GM12878 (cell line): ENCODE measurements around the gene SMIM44. TPM values are rescaled to one million over a fixed set of nuclear protein-coding genes. Genes with fewer than 3 reads are reported as not detected.

Source experiments
- ATAC-seq: fragments of 200-7000 bp; cut with Tn5 transposase; 3 replicates; pipeline ENCODE4 v1.9.1; 2020; ENCODE audit warnings: mild to moderate bottlenecking, moderate library complexity
- BruUV-seq: library from RNA; stranded (reverse); fragments of 400-500 nt; replicated peaks from 2 replicates; lab custom pipeline; 2021; lab: Mats Ljungman, UMichigan
- CTCF ChIA-PET: fragments of 300-600 bp; sonication (Branson Sonifier 250); formaldehyde crosslinking; extraction: SDS; loops from one replicate; lab custom pipeline; 2021; ENCODE audit warnings: inconsistent platforms; lab: Yijun Ruan, JAX
- POLR2A ChIA-PET: fragments of 350-600 bp; formaldehyde crosslinking; extraction: SDS; loops from one replicate; lab custom pipeline; 2021; ENCODE audit warnings: inconsistent platforms; lab: Charles Lee
- RAD21 ChIA-PET: fragments of 300-600 bp; sonication (Branson Sonifier 250); formaldehyde crosslinking; loops from one replicate; lab custom pipeline; 2023; ENCODE audit warnings: antibody characterized with exemption; ENCODE audit not compliant: unreplicated experiment; lab: Charles Lee
- SMC1A ChIA-PET: fragments of 300-600 bp; sonication (Branson Sonifier 250); formaldehyde crosslinking; loops from one replicate; lab custom pipeline; 2023; ENCODE audit not compliant: unreplicated experiment, uncharacterized antibody; lab: Charles Lee
- DNase-seq: peaks from one replicate; pipeline ENCODE4 v3.0.0-alpha.2; 2011; ENCODE audit warnings: low read depth, low spot score
- FAIRE-seq: peaks from 3 replicates; lab custom pipeline; 2011; peaks lifted over from hg19 to GRCh38; lab: Jason Lieb, UNC
- H2AFZ ChIP-seq: 2 replicates; pipeline ENCODE4 v1.6.0; 2011; ENCODE audit warnings: low read depth, low read length, control low read depth; ENCODE audit not compliant: control insufficient read depth
- H3K27ac ChIP-seq: 2 replicates; pipeline ENCODE4 v1.5.1; 2011; ENCODE audit warnings: control low read depth; ENCODE audit not compliant: control insufficient read depth, insufficient read depth
- H3K27me3 ChIP-seq, 2 experiments: replicated peaks in 1 of 2; 2 replicates each; pipeline versions ENCODE4 v1.6.0 to v1.6.1; 2011; ENCODE audit warnings: low read length in 1 of 2; ENCODE audit not compliant: control insufficient read depth in 2 of 2, insufficient read depth in 2 of 2
- H3K36me3 ChIP-seq, 2 experiments: 2 replicates each; pipeline ENCODE4 v1.5.1; 2011; ENCODE audit warnings: low read length in 1 of 2; ENCODE audit not compliant: control insufficient read depth in 2 of 2, insufficient read depth in 2 of 2
- H3K4me1 ChIP-seq: 2 replicates; pipeline ENCODE4 v1.6.1; 2011; ENCODE audit warnings: mild to moderate bottlenecking, low read length, moderate library complexity, mixed read lengths; ENCODE audit not compliant: control insufficient read depth, insufficient read depth
- H3K4me2 ChIP-seq: 2 replicates; pipeline ENCODE4 v1.6.0; 2011; ENCODE audit warnings: control low read depth; ENCODE audit not compliant: control insufficient read depth, insufficient read depth
- H3K4me3 ChIP-seq: fragments of 200-600 bp; sonication (generic); 2 replicates; pipeline ENCODE4 v1.5.1; 2016
- H3K79me2 ChIP-seq: 2 replicates; pipeline ENCODE4 v1.6.0; 2011; ENCODE audit warnings: low read length; ENCODE audit not compliant: control insufficient read depth, insufficient read depth
- H3K9ac ChIP-seq: 2 replicates; pipeline ENCODE4 v1.8.0; 2011; ENCODE audit warnings: low read length, control low read depth, mixed read lengths; ENCODE audit not compliant: control insufficient read depth, insufficient read depth
- H3K9me3 ChIP-seq: replicated peaks from 3 replicates; pipeline ENCODE4 v1.5.1; 2011; ENCODE audit warnings: mild to moderate bottlenecking, low read length; ENCODE audit not compliant: control insufficient read depth, insufficient read depth
- H4K20me1 ChIP-seq: 2 replicates; pipeline ENCODE4 v1.6.0; 2011; ENCODE audit not compliant: control insufficient read depth, insufficient read depth
- NFYB ChIP-seq: IDR thresholded peaks from 2 replicates; pipeline ENCODE4 v1.6.1; 2011; ENCODE audit warnings: low read depth, mild to moderate bottlenecking, low read length, improper control_type of control experiment, moderate library complexity; ENCODE audit not compliant: insufficient read depth
- PAX8 ChIP-seq: fragments of 450-650 bp; IDR thresholded peaks from 2 replicates; pipeline ENCODE4 v1.6.1; 2017; ENCODE audit warnings: mild to moderate bottlenecking, moderate library complexity
- POLR2A ChIP-seq: IDR thresholded peaks from 2 replicates; pipeline ENCODE4 v1.6.1; 2011; ENCODE audit warnings: low read depth, mild to moderate bottlenecking, low read length
- POLR2AphosphoS5 ChIP-seq: IDR thresholded peaks from 2 replicates; pipeline ENCODE4 v1.6.1; 2011; ENCODE audit warnings: mild to moderate bottlenecking, low read length, inconsistent platforms
- RBBP5 ChIP-seq: fragments of 200-600 bp; sonication (generic); conservative IDR thresholded peaks from 2 replicates; pipeline ENCODE4 v1.6.1; 2016
- STAT3 ChIP-seq: IDR thresholded peaks from 2 replicates; pipeline ENCODE4 v1.6.1; 2011; ENCODE audit warnings: low read depth, low read length, improper control_type of control experiment
- ZBED1 ChIP-seq: IDR thresholded peaks from 2 replicates; pipeline ENCODE4 v1.6.1; 2016; ENCODE audit warnings: borderline replicate concordance
- WGBS: methylation state at CpG from one replicate; pipeline ENCODE4 v1.1.6; 2016; ENCODE audit warnings: low lambda C conversion rate; ENCODE audit not compliant: insufficient replicate concordance, insufficient coverage; ENCODE audit errors: missing lambda C conversion rate; 5-methylcytosine and 5-hydroxymethylcytosine counted together
- in situ Hi-C: fragments of 300-500 bp; cut with MboI; formaldehyde crosslinking; loops from 9 replicates; pipeline ENCODE4 v1.14.3; 2018; ENCODE audit warnings: mixed read lengths
- intact Hi-C: fragments of 100-400 bp; cut with micrococcal nuclease; formaldehyde crosslinking; loops from one replicate; pipeline ENCODE4 v1.14.2; 2022; ENCODE audit not compliant: unreplicated experiment
- polyA plus RNA-seq, 11 experiments: library from polyadenylated mRNA; depleted of rRNA in 4 of 11; unstranded in 6 of 11; stranded (reverse) in 5 of 11; fragments of >200 nt; fragmentation: Nextera tagmentation in 4 of 11; fragmentation: Illumina TruSeq in 1 of 11; extraction: Ambion mirVana in 4 of 11; extraction: Trizol in 1 of 11; gene quantifications; 1 replicate in 1 of 11; 2 replicates in 10 of 11; pipeline versions ENCODE4 v1.2.1 to v1.2.3, GENCODE V29; 2011 to 2016; ENCODE audit warnings: inconsistent platforms in 2 of 11, missing spikeins in 2 of 11, low read depth in 1 of 11
- total RNA-seq, 4 experiments: library from RNA; depleted of rRNA in 3 of 4; stranded (reverse); fragments of >200 nt in 3 of 4; fragmentation: Illumina TruSeq in 1 of 4; extraction: Trizol in 1 of 4; gene quantifications; 2 replicates each; pipeline versions ENCODE4 v1.2.1 to v1.2.3, GENCODE V29; 2013 to 2021
- TF ChIP-seq, protein P1 (sequence below): IDR thresholded peaks from 2 replicates; pipeline ENCODE4 v1.6.1; 2011; ENCODE audit warnings: borderline replicate concordance, low read depth, mild to moderate bottlenecking, moderate library complexity, low read length; ENCODE audit not compliant: insufficient read depth, poor library complexity, severe bottlenecking
- TF ChIP-seq, protein P2 (sequence below): IDR thresholded peaks from 2 replicates; pipeline ENCODE4 v1.6.1; 2012; ENCODE audit warnings: mild to moderate bottlenecking, low read depth, low read length
- TF ChIP-seq, protein P3 (sequence below): fragments of 450-650 bp; IDR thresholded peaks from 2 replicates; pipeline ENCODE4 v1.6.1; 2017; ENCODE audit warnings: mild to moderate bottlenecking, moderate library complexity
- TF ChIP-seq, protein P4 (sequence below): fragments of 150-350 bp; IDR thresholded peaks from 2 replicates; pipeline ENCODE4 v1.6.1; 2016; ENCODE audit warnings: low read depth, low read length

The SMIM44 gene
- total and polyA plus RNA-seq, 10 of the 15 experiments (the other 5 are each of a cell fraction or from before 2014, with no cell fraction given) = not detected

DNA sequence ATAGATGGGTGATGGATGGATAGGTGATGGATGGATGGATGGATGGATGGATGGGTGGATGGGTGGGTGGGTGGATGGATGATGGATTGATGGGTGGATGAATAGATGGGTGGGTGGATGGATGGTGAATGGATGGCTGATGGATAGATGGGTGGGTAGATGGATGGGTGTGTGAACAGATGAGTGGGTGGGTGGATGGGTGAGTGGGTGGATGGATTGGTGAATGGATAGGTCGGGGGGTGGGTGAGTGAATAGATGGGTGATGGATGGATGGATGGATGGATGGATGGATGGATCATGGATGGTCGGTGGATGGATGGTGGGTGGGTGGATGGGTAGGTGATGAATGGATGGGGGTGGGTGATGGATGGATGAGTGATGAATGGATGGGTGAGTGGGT, 6.4 kb downstream of the SMIM44 start (continued):
- TF ChIP-seq, protein P1, sequence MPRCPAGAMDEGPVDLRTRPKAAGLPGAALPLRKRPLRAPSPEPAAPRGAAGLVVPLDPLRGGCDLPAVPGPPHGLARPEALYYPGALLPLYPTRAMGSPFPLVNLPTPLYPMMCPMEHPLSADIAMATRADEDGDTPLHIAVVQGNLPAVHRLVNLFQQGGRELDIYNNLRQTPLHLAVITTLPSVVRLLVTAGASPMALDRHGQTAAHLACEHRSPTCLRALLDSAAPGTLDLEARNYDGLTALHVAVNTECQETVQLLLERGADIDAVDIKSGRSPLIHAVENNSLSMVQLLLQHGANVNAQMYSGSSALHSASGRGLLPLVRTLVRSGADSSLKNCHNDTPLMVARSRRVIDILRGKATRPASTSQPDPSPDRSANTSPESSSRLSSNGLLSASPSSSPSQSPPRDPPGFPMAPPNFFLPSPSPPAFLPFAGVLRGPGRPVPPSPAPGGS = no peak
- TF ChIP-seq PAX8 (no peak), STAT3 (no peak)
- TF ChIP-seq, protein P2, sequence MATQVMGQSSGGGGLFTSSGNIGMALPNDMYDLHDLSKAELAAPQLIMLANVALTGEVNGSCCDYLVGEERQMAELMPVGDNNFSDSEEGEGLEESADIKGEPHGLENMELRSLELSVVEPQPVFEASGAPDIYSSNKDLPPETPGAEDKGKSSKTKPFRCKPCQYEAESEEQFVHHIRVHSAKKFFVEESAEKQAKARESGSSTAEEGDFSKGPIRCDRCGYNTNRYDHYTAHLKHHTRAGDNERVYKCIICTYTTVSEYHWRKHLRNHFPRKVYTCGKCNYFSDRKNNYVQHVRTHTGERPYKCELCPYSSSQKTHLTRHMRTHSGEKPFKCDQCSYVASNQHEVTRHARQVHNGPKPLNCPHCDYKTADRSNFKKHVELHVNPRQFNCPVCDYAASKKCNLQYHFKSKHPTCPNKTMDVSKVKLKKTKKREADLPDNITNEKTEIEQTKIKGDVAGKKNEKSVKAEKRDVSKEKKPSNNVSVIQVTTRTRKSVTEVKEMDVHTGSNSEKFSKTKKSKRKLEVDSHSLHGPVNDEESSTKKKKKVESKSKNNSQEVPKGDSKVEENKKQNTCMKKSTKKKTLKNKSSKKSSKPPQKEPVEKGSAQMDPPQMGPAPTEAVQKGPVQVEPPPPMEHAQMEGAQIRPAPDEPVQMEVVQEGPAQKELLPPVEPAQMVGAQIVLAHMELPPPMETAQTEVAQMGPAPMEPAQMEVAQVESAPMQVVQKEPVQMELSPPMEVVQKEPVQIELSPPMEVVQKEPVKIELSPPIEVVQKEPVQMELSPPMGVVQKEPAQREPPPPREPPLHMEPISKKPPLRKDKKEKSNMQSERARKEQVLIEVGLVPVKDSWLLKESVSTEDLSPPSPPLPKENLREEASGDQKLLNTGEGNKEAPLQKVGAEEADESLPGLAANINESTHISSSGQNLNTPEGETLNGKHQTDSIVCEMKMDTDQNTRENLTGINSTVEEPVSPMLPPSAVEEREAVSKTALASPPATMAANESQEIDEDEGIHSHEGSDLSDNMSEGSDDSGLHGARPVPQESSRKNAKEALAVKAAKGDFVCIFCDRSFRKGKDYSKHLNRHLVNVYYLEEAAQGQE = no peak

DNA sequence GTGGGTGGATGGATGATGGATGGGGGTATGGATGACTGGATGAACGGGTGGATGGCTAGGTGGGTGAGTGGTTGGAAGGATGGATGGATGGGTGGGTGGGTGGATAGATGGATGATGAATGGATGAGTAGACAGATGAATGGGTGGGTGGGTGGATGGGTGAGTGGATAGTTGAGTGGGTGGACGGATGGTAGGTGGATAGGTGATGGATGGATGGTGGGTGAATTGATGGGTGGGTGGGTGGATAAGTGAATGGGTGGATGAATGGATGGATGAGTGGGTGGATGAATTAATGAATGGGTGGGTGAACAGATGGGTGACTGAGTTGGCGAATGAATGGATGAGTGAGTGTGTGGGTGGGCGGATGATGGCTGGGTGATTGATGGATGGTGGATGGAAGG, 7.8 kb downstream of the SMIM44 start:
- FAIRE-seq = no peak
- SMC1A ChIA-PET = interaction anchor here (0.6 kb wide), 1 partner anchor 10 kb away, joined by 3 read pairs; no protein-coding TSS in a partner anchor
- WGBS = 19% methylated on average over 4 of the region's 4 CpGs
- CTCF ChIA-PET = no interaction called here
- H3K4me3 ChIP-seq = no peak overlapping the region
- H2AFZ ChIP-seq = no peak overlapping the region
- H3K79me2 ChIP-seq = no peaks in the 10 kb centered on the region
- no peak for DNase-seq
- in situ Hi-C loops (no loop called here), intact Hi-C loops (no loop called here)
- H3K9me3 ChIP-seq = no peaks in the 10 kb centered on the region; the same call in 2 of the 3 replicates
- peaks cover 2% of the 10 kb centered on the region; the same call in 1 of the 2 replicates for H4K20me1 ChIP-seq
- RAD21 ChIA-PET = no interaction called here
- H3K9ac ChIP-seq = no peak overlapping the region
- H3K36me3 ChIP-seq = no peaks in the 10 kb centered on the region
- H3K27me3 ChIP-seq = no peaks in the 10 kb centered on the region
- ATAC-seq = no peak
- POLR2A ChIA-PET = no interaction called here
- BruUV-seq = no TSS peak
- H3K4me2 ChIP-seq = no peak overlapping the region
- no peaks in the 10 kb centered on the region for H3K4me1 ChIP-seq
- H3K27ac ChIP-seq = no peak overlapping the region
- TF ChIP-seq NFYB (no peak), RBBP5 (no peak), POLR2A (no peak), ZBED1 (no peak), POLR2AphosphoS5 (no peak)
- TF ChIP-seq, protein P3, sequence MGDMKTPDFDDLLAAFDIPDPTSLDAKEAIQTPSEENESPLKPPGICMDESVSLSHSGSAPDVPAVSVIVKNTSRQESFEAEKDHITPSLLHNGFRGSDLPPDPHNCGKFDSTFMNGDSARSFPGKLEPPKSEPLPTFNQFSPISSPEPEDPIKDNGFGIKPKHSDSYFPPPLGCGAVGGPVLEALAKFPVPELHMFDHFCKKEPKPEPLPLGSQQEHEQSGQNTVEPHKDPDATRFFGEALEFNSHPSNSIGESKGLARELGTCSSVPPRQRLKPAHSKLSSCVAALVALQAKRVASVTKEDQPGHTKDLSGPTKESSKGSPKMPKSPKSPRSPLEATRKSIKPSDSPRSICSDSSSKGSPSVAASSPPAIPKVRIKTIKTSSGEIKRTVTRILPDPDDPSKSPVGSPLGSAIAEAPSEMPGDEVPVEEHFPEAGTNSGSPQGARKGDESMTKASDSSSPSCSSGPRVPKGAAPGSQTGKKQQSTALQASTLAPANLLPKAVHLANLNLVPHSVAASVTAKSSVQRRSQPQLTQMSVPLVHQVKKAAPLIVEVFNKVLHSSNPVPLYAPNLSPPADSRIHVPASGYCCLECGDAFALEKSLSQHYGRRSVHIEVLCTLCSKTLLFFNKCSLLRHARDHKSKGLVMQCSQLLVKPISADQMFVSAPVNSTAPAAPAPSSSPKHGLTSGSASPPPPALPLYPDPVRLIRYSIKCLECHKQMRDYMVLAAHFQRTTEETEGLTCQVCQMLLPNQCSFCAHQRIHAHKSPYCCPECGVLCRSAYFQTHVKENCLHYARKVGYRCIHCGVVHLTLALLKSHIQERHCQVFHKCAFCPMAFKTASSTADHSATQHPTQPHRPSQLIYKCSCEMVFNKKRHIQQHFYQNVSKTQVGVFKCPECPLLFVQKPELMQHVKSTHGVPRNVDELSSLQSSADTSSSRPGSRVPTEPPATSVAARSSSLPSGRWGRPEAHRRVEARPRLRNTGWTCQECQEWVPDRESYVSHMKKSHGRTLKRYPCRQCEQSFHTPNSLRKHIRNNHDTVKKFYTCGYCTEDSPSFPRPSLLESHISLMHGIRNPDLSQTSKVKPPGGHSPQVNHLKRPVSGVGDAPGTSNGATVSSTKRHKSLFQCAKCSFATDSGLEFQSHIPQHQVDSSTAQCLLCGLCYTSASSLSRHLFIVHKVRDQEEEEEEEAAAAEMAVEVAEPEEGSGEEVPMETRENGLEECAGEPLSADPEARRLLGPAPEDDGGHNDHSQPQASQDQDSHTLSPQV = no peak
- TF ChIP-seq, protein P4, sequence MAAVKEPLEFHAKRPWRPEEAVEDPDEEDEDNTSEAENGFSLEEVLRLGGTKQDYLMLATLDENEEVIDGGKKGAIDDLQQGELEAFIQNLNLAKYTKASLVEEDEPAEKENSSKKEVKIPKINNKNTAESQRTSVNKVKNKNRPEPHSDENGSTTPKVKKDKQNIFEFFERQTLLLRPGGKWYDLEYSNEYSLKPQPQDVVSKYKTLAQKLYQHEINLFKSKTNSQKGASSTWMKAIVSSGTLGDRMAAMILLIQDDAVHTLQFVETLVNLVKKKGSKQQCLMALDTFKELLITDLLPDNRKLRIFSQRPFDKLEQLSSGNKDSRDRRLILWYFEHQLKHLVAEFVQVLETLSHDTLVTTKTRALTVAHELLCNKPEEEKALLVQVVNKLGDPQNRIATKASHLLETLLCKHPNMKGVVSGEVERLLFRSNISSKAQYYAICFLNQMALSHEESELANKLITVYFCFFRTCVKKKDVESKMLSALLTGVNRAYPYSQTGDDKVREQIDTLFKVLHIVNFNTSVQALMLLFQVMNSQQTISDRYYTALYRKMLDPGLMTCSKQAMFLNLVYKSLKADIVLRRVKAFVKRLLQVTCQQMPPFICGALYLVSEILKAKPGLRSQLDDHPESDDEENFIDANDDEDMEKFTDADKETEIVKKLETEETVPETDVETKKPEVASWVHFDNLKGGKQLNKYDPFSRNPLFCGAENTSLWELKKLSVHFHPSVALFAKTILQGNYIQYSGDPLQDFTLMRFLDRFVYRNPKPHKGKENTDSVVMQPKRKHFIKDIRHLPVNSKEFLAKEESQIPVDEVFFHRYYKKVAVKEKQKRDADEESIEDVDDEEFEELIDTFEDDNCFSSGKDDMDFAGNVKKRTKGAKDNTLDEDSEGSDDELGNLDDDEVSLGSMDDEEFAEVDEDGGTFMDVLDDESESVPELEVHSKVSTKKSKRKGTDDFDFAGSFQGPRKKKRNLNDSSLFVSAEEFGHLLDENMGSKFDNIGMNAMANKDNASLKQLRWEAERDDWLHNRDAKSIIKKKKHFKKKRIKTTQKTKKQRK = no peak
